Esophagus muscularis mucosa (tissue), 3 donors: ENCODE data around the gene TRDMT1.

Experiments used
- CTCF ChIP-seq, 3 experiments: fragments of 200-600 bp in 2 of 3; fragments of 450-650 bp in 1 of 3; sonication (generic) in 2 of 3; IDR thresholded peaks; one replicate each; pipeline ENCODE4 v1.5.1; 2017 to 2019; ENCODE audit warnings: antibody characterized with exemption in 3 of 3, mild to moderate bottlenecking in 2 of 3, moderate library complexity in 1 of 3
- POLR2A ChIP-seq: fragments of 450-650 bp; IDR thresholded peaks from one replicate; pipeline ENCODE4 v1.6.1; 2017; ENCODE audit warnings: antibody characterized with exemption, moderate library complexity, mild to moderate bottlenecking, low read depth
- POLR2AphosphoS5 ChIP-seq, 2 donors: sonication (generic); formaldehyde crosslinking; IDR thresholded peaks; one replicate each; pipeline ENCODE4 v1.6.1; 2017; ENCODE audit warnings: antibody characterized with exemption in 2 of 2

- TF ChIP-seq CTCF (IDR thresholded peaks at IDR 0.05) (no peak), POLR2AphosphoS5 (IDR thresholded peaks at IDR 0.05) (no peak), POLR2A (no peak)
These were observed 22.5 kb downstream of the TRDMT1 start for GRCh38 chr10:17179002-17179401.
